HG02973 (cell line): ENCODE results near the gene PPIF.
A peak's percentile ranks its signal among the peaks of the same experiment; 100 is the strongest.

ENCODE experiments used
- ATAC-seq: cut with Tn5 transposase; IDR thresholded peaks from one replicate; pipeline ENCODE4 v1.9.1; 2021; ENCODE audit warnings: moderate library complexity; ENCODE audit not compliant: unreplicated experiment

PPIF gene

GRCh38 chr10:79347894-79348639, 798 bp downstream of the PPIF start:
- ATAC-seq: peak; percentile 62

GRCh38 chr10:79348640-79348988, 1.3 kb downstream of the PPIF start:
- ATAC-seq: no peak

- ATAC-seq: no peak
These were observed 1.8 kb downstream of the PPIF start for GRCh38 chr10:79349072-79349491.

GRCh38 chr10:79349766-79350406, 2.6 kb downstream of the PPIF start:
- no peak for ATAC-seq

GRCh38 chr10:79350407-79351154, 3.3 kb downstream of the PPIF start:
- ATAC-seq: no peak

GRCh38 chr10:79351332-79351731, 4.1 kb downstream of the PPIF start:
- ATAC-seq: no peak

- ATAC-seq: no peak
These were observed 5.0 kb downstream of the PPIF start for GRCh38 chr10:79352035-79352877.

- ATAC-seq: no peak
These were observed 5.7 kb downstream of the PPIF start for GRCh38 chr10:79353000-79353406.

- no peak for ATAC-seq
These were observed 6.5 kb downstream of the PPIF start for GRCh38 chr10:79353726-79354125.

GRCh38 chr10:79354141-79354540, 6.9 kb downstream of the PPIF start:
- no peak for ATAC-seq

- no peak for ATAC-seq
These were observed 7.3 kb downstream of the PPIF start for GRCh38 chr10:79354615-79355014.

GRCh38 chr10:79355420-79356017, 8.2 kb downstream of the PPIF start:
- ATAC-seq: no peak

- no peak for ATAC-seq
These were observed 8.8 kb downstream of the PPIF start for GRCh38 chr10:79356104-79356503.

GRCh38 chr10:79357180-79357579, 9.9 kb downstream of the PPIF start:
- no peak for ATAC-seq

GRCh38 chr10:79358811-79359210, 11.5 kb downstream of the PPIF start:
- ATAC-seq: no peak

GRCh38 chr10:79359816-79360498, 12.7 kb downstream of the PPIF start:
- ATAC-seq: no peak

GRCh38 chr10:79360499-79361342, 13.5 kb downstream of the PPIF start:
- ATAC-seq: no peak

GRCh38 chr10:79361726-79362397, 14.6 kb downstream of the PPIF start:
- ATAC-seq: no peak
